PC-9 (cell line): Measurements from ENCODE around the gene INSL4.

Experiments used
- EZH2 ChIP-seq: fragments of 200-600 bp; sonication (generic); IDR thresholded peaks from 2 replicates; pipeline ENCODE4 v1.8.0; 2017; ENCODE audit warnings: antibody characterized with exemption, low read depth
- TF ChIP-seq, protein P1 (sequence below): fragments of 200-600 bp; sonication (generic); conservative IDR thresholded peaks from 2 replicates; pipeline ENCODE4 v1.6.1; 2017; ENCODE audit warnings: mixed run types, antibody characterized with exemption, mild to moderate bottlenecking, moderate library complexity

DNA sequence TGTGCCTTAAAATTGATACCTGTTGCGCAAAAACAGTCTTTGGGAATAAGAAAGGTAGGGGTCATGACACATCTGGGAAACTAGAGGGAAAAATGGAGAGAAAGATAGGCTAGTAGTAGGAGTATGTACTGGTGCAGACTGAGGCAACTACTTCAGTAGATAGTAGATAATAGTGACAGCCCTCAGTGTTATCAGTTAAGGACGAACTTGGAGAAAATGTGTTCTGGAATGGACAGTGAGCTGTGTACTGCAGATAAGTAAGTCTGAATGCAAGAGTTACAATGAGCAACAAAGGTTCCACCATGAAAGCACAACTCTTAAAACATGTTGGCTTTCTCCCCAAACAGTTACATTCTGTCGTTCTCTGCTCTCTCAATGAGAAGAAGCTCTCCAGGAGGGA, 39.2 kb upstream of the INSL4 start:
- TF ChIP-seq, protein P1, sequence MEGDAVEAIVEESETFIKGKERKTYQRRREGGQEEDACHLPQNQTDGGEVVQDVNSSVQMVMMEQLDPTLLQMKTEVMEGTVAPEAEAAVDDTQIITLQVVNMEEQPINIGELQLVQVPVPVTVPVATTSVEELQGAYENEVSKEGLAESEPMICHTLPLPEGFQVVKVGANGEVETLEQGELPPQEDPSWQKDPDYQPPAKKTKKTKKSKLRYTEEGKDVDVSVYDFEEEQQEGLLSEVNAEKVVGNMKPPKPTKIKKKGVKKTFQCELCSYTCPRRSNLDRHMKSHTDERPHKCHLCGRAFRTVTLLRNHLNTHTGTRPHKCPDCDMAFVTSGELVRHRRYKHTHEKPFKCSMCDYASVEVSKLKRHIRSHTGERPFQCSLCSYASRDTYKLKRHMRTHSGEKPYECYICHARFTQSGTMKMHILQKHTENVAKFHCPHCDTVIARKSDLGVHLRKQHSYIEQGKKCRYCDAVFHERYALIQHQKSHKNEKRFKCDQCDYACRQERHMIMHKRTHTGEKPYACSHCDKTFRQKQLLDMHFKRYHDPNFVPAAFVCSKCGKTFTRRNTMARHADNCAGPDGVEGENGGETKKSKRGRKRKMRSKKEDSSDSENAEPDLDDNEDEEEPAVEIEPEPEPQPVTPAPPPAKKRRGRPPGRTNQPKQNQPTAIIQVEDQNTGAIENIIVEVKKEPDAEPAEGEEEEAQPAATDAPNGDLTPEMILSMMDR, result no peak
- TF ChIP-seq EZH2, result no peak
